NCI-H460 (cell line): ENCODE data around the gene UMAD1. TPM values are rescaled to one million over a fixed set of nuclear protein-coding genes. Genes with fewer than 3 reads are reported as not detected.

Experiments
- DNase-seq: peaks from one replicate; pipeline ENCODE4 v3.0.0-alpha.2; 2016; ENCODE audit warnings: low read depth; ENCODE audit errors: extremely low read depth
- total RNA-seq: library from RNA; depleted of rRNA; stranded (reverse); fragments of >200 nt; shearing (Covaris generic); gene quantifications from 2 replicates; pipeline ENCODE4 v1.2.3, GENCODE V29; 2014

Gene UMAD1
- total RNA-seq, 1 experiment from 2014 or later: 26.0 TPM

GRCh38 chr7:7687800-7688199 is 47.2 kb downstream of the UMAD1 start:
- no peak for DNase-seq

DNA sequence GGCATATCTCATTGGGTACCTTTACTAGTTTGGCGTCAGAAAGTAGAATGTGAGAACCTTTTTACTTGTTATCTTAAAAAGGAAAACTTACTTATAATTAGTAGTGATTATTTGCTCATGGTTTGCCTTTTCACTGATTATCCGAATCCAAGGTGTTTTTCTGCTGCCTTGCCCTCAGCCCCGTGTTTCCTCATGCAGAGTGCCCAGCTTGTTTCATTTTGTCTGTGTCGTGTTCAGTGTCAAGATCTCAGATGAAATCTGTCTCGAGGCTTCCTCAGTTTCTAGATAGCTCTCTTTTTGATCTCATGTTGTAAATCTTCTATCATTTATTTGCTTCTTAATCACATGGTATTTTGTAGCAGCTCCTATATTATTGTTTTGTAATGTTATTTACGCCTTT is 47.8 kb downstream of the UMAD1 start:
- DNase-seq: no peak

GRCh38 chr7:7688956-7689355 is 48.4 kb downstream of the UMAD1 start:
- DNase-seq: no peak

DNA sequence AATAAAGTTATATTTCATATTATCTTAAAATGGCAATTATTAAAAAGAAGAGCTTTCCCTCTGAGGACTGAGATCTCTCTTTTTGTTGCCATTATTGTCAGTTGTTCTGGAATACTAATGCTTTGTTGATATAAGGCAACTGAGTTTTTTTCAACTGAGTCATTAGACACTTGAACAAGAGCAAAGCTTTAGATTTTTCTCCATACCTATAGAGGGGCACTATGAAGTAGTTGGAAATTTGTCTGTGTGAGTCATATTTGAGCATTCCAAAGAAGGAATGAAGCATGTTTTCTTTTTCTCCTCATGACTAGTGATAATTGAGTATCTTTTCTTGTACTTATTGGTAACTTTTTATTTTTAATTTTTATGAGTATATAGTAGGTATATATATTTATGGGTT is 53.3 kb downstream of the UMAD1 start:
- no peak for DNase-seq

GRCh38 chr7:7694542-7694941 is 54.0 kb downstream of the UMAD1 start:
- no peak for DNase-seq

DNA sequence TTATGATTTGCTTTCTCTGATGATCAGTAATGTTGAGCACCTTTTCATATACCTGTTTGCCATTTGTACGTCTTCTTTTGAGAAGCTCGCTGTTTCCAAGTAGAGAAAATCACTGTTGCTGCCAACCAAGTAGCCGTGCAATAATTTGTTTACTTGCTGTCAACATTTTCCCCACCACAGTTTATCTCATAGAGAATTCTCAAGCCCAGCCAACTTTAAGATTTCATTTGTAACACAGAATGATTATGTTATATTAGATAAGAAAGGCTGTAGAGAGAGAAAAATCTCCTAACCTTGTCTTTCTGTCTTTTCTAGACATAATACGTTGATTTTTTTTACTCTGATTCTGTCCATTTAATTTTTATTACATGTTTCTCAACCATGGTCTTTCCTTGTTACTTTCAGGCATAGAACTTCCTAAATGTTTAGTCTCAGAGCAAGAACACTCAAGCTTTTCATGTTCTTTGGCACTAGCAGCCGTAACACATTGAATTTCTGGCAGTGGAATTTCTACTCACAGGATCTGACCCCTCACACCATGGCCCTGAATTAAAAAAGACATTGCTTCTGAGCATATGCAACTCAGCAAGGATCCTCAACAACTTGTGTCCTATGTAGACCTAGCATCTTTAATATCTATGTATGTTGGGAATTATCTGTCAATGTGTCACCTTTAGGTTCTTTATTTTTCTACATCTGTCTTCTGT is 54.7 kb downstream of the UMAD1 start:
- DNase-seq: no peak

GRCh38 chr7:7696458-7697119 is 56.0 kb downstream of the UMAD1 start:
- no peak for DNase-seq

DNA sequence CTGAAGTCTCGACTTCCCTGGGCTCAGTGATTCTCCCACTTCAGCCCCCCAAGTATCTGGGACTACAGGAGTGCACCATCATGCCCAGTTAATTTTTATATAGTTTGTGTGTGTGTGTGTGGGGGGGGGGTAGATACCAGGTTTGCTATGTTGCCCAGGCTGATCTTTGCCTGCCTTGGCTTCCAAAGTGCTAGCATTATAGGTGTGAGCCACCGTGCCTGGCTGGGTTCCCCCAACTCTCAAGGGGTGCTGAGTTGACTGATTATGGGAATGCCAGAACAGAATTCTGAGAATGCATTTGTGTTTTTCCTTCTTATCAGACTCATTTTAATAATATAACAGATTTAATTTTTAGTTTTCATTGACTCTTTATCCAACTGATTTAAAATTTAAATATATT is 58.4 kb downstream of the UMAD1 start:
- DNase-seq: no peak

DNA sequence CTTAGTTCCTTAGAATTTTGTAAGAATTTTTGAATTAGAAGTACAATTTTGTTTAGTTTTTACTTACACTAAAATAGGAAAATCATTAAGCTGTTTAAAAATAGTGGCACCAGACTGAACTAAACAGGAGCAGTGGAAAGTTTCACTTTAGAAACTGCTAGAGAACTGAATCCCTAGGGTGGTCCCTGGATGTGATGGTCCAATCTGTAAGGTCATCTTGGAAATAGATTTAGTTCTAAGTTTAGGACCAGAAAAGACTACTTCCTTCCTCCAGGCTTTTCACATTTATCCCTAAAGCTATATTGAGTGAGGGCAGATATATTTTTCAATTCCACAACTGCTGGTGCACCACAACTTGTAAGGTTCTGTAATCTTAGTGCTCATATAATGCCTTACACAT is 58.8 kb downstream of the UMAD1 start:
- DNase-seq: no peak

GRCh38 chr7:7699970-7700369 is 59.4 kb downstream of the UMAD1 start:
- no peak for DNase-seq

- no peak for DNase-seq
Observed at GRCh38 chr7:7701527-7701926, 61.0 kb downstream of the UMAD1 start.

GRCh38 chr7:7702826-7703225 is 62.3 kb downstream of the UMAD1 start:
- no peak for DNase-seq

GRCh38 chr7:7703427-7703826 is 62.9 kb downstream of the UMAD1 start:
- DNase-seq: no peak

GRCh38 chr7:7704867-7705266 is 64.3 kb downstream of the UMAD1 start:
- no peak for DNase-seq

DNA sequence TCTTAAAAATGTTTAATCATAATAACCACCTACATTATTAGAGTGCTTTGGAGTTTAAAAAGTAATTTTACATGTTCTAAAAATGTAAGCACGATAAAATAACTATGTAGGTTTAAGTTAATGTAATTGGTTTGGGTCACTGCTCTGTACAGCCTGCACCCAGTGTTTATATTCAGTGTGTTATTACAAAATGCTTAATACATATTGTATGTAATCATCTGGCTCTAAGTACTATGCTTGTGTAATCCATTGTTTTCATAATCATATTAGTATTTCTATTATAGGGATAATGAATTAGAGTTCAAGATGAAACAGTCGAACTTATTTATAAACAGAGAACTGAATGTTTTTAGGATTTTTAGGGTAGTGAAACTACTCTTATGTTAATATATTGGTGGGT is 64.8 kb downstream of the UMAD1 start:
- no peak for DNase-seq

GRCh38 chr7:7706101-7706511 is 65.6 kb downstream of the UMAD1 start:
- DNase-seq: no peak

DNA sequence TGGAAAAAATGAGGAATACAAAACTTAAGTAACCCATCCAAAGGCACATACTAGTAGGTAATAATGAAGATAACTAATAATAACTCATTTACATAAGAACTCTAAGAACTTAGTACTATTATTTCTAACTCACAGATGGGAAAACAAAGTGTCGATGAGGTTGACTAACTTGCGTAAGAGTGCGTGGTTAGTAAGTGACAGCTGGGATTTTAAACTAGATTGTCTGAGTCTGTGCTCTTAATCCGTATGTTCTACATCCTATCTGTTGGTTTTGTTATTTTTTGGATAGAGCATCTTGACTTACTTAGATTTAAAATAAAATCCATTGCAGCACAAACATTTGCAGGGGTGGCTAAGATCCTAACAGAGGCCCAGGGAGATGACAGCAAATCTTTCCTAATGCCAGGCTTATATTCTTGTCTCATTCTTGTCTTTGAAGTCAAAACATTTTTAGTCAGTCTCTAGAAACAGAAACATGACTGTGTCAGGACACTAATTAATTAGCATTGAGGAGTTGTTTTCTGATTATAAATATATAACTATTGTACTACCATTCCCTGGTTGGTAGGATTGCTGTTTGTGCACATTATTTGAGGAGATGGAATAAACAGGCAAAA is 66.1 kb downstream of the UMAD1 start:
- DNase-seq: no peak

DNA sequence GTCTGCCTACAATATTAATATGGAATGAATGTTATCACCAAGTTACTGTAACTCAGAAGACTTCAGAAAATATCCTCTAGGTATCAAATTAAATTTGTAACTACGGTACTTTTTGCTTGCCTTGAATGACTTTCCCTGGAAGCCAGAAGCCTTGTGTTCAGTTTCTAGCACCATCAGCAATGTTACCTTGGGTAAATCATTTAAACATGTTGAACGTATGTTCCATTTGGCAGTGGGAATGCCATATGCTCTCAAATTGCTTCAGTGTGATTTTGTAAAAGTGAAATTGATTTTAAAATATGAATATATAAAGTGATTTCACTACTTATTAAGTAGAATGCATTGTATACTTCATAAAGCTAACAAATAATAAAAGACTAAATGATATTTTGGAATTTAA is 66.7 kb downstream of the UMAD1 start:
- no peak for DNase-seq

GRCh38 chr7:7707806-7708205 is 67.3 kb downstream of the UMAD1 start:
- no peak for DNase-seq

- no peak for DNase-seq
Observed at GRCh38 chr7:7709291-7709690, 68.7 kb downstream of the UMAD1 start.

DNA sequence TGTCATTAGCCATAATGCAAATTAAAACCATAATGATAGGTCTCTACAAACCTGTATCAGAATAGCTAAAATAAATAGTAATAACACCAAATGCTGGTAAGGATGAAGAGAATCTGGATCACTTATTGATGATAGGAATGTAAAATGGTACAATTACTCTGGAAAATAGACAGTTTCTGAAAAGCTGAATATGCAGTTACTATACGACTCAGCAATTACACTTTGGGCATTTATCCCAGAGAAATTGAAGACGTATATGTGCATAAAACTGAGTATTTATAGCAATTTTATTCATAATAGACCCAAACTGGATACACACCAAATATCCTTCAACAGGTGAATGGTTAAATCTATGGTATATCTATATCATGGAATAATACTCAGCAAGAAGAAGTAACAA is 69.9 kb downstream of the UMAD1 start:
- DNase-seq: no peak

GRCh38 chr7:7713730-7714129 is 73.2 kb downstream of the UMAD1 start:
- no peak for DNase-seq
